ENCODE measurements around the gene SVIL.

GRCh38 chr10:29622382-29622922 lies 12.3 kb downstream of the SVIL start:
- TF ChIP-seq CTCF (IDR thresholded peaks at IDR 0.05) (no peak), POLR2A (IDR thresholded peaks at IDR 0.05) (no peak)
